ENCODE data around the gene MED12L.

Gene MED12L

GRCh38 chr3:151322511-151322910 is 237.0 kb downstream of the MED12L start:
- no peak for DNase-seq (ENCODE audit: low spot score)

- peak; percentile 26 for DNase-seq (ENCODE audit: low spot score)
Measured at GRCh38 chr3:151327571-151328198, 242.2 kb downstream of the MED12L start.

GRCh38 chr3:151328298-151328995 is 243.0 kb downstream of the MED12L start:
- no peak for DNase-seq (ENCODE audit: low spot score)

- DNase-seq (ENCODE audit: low spot score) = no peak
Measured at GRCh38 chr3:151329363-151329762, 243.9 kb downstream of the MED12L start, which contains the start of gene P2RY13. Gene P2RY13 (minus strand): TSS chr3:151329549. CDS start chr3:151329528, 21 bp downstream.

- no peak for DNase-seq (ENCODE audit: low spot score)
Measured at GRCh38 chr3:151330379-151330778, 244.9 kb downstream of the MED12L start.

GRCh38 chr3:151330899-151331298 is 245.4 kb downstream of the MED12L start:
- no peak for DNase-seq (ENCODE audit: low spot score)

GRCh38 chr3:151331696-151332095 is 246.2 kb downstream of the MED12L start:
- DNase-seq (ENCODE audit: low spot score) = no peak

GRCh38 chr3:151345859-151346258 is 260.4 kb downstream of the MED12L start:
- peak; percentile 8 for DNase-seq (ENCODE audit: low spot score)

- DNase-seq (ENCODE audit: low spot score) = no peak
Measured at GRCh38 chr3:151346292-151346691, 260.8 kb downstream of the MED12L start.

- DNase-seq (ENCODE audit: low spot score) = no peak
Measured at GRCh38 chr3:151347432-151347831, 262.0 kb downstream of the MED12L start.

GRCh38 chr3:151350656-151351055 is 265.2 kb downstream of the MED12L start:
- no peak for DNase-seq (ENCODE audit: low spot score)

- DNase-seq (ENCODE audit: low spot score) = no peak
Measured at GRCh38 chr3:151351219-151351618, 265.8 kb downstream of the MED12L start.

- DNase-seq (ENCODE audit: low spot score) = no peak
Measured at GRCh38 chr3:151351648-151352047, 266.2 kb downstream of the MED12L start.

- no peak for DNase-seq (ENCODE audit: low spot score)
Measured at GRCh38 chr3:151356794-151357462, 271.5 kb downstream of the MED12L start.

GRCh38 chr3:151357463-151357850 is 272.0 kb downstream of the MED12L start:
- no peak for DNase-seq (ENCODE audit: low spot score)

- no peak for DNase-seq (ENCODE audit: low spot score)
Measured at GRCh38 chr3:151362751-151363174, 277.3 kb downstream of the MED12L start.

- no peak for DNase-seq (ENCODE audit: low spot score)
Measured at GRCh38 chr3:151366993-151367392, 281.5 kb downstream of the MED12L start.

- DNase-seq (ENCODE audit: low spot score) = no peak
Measured at GRCh38 chr3:151367448-151367847, 282.0 kb downstream of the MED12L start.

GRCh38 chr3:151371526-151371925 is 286.1 kb downstream of the MED12L start:
- no peak for DNase-seq (ENCODE audit: low spot score)

- no peak for DNase-seq (ENCODE audit: low spot score)
Measured at GRCh38 chr3:151372063-151372820, 286.8 kb downstream of the MED12L start.

GRCh38 chr3:151377768-151378385 is 292.4 kb downstream of the MED12L start:
- DNase-seq (ENCODE audit: low spot score) = no peak

Data from LoVo (cell line).